Measurements from ENCODE around the gene SLAMF1.
"Not testable (repeated sequence)": the region's sequence is repeated elsewhere in the genome, so short reads cannot be mapped to it uniquely, and the experiment has no call there.

SLAMF1 gene

DNA sequence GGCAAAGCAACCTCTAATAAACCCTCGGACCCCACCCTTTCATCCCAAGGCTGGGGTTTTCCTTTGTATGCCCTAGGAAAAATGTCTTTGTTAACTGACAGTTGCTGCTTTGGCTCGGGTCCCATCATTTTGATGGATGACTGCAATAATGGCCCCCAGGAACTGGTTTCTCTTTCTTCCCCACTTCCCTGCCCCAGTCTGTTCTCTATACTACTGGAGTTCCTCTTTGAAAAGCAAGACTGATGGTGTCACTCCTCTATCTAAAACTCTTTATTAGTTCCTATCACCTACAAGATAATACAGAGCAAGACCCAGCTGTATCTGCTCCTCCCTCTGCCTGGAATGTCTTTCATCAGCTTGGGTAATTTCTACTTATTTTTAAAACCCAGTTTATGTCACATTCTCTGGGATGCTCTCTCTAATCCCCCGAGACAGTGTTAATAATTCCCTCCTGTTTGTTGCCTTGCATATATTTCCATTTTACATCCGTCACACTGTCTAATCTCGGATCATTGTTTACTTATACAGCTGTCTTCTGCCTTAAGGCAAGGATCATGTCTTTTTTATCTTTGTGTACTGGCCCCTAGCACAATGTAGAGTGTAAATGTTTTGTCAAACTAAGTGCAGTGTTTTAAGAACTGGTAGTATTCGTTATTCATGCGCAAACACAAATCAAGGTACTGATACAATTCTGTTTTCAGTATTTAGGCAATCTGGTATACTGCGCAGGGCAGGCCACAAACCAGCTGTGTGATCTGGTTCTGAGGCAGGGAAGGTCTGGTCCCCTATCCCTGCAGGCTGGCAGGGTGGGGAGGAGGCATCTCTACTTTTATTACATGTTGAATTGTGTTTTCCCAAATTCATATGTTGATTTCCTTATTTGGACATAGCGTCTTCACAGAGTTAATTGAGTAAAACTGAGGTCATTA is 16.1 kb downstream of the SLAMF1 start:
- in situ Hi-C loops (cut with MboI; ENCODE audit: low sequenced_read_pairs, unreplicated experiment), result no loop called here
- no peak for DNase-seq (ENCODE audit: low spot score)
- TF ChIP-seq, protein P1, sequence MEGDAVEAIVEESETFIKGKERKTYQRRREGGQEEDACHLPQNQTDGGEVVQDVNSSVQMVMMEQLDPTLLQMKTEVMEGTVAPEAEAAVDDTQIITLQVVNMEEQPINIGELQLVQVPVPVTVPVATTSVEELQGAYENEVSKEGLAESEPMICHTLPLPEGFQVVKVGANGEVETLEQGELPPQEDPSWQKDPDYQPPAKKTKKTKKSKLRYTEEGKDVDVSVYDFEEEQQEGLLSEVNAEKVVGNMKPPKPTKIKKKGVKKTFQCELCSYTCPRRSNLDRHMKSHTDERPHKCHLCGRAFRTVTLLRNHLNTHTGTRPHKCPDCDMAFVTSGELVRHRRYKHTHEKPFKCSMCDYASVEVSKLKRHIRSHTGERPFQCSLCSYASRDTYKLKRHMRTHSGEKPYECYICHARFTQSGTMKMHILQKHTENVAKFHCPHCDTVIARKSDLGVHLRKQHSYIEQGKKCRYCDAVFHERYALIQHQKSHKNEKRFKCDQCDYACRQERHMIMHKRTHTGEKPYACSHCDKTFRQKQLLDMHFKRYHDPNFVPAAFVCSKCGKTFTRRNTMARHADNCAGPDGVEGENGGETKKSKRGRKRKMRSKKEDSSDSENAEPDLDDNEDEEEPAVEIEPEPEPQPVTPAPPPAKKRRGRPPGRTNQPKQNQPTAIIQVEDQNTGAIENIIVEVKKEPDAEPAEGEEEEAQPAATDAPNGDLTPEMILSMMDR (IDR thresholded peaks at IDR 0.05; ENCODE audit: borderline replicate concordance, control extremely low read depth, extremely low read depth, insufficient read depth, missing control alignments), result no peak

DNA sequence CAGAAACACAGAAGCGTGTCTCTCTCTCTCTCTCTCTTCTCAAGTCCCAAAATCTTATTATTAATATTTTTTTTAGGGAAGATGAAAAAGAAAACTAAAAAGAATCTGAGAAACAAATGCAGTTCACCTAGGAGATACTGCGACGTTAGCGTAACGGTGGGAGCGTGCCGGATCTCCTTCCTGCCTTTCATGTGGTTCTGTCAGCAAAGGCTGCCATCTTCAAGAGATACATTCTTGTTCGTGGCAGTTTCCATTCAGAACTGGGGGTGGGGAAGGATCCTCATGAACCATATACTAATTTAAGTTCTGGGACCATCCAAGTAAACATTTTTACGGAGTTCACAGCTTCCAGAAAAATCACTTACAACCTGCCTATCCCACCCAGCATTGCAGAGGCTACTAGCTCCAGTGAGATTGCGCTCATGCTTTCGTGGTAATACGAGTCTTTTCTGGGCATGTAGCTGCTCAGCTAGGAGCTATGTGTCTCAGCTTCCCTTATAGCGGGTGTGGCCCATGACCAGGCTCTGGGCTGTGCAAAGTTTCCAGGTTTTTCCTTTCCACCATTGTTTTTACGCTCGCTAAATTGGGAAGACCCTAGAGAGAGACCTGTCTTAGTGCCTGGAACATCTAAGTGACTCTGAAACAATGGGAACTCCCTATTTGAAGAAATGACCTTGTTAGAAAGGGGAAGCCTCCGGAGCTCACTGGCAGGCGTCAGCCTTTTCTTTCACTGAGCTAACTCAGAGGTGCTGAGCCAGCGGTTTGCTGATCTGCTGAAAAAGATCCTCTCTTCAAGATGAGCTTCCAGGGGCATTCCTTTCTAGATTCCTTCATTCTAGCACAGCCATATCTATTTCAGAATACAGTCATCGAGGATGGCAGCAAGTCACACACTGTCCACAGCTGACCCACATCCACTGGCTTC is 17.3 kb downstream of the SLAMF1 start:
- TF ChIP-seq, protein P1 (IDR thresholded peaks at IDR 0.05; ENCODE audit: borderline replicate concordance, control extremely low read depth, extremely low read depth, insufficient read depth, missing control alignments), result no peak
- in situ Hi-C loops (cut with MboI; ENCODE audit: low sequenced_read_pairs, unreplicated experiment), result no loop called here
- DNase-seq (ENCODE audit: low spot score), result no peak

DNA sequence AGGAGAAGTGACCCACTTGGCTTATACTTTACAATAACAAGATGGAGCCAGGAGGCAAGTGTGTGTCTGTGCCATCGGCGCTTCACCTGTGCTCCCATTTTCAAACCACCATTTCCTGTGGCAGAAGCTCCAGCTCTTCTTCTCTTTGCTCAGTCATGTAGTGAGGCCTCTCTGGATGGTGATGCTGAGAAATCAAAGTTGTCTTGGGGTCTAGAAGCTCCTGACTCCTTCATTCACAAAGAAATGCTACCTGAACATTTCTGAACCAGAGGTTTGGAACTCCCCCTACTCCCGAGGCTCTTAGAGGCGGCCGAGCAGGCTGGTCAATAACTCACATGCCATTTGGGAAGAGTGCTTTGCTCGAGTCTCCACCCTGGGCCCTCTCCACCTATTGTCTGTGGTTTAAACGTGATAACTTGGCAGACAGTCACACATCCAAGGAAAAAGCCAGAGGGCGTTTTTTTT is 18.0 kb downstream of the SLAMF1 start:
- in situ Hi-C loops (cut with MboI; ENCODE audit: low sequenced_read_pairs, unreplicated experiment), result no loop called here
- TF ChIP-seq, protein P1 (IDR thresholded peaks at IDR 0.05; ENCODE audit: borderline replicate concordance, control extremely low read depth, extremely low read depth, insufficient read depth, missing control alignments), result no peak
- no peak for DNase-seq (ENCODE audit: low spot score)

DNA sequence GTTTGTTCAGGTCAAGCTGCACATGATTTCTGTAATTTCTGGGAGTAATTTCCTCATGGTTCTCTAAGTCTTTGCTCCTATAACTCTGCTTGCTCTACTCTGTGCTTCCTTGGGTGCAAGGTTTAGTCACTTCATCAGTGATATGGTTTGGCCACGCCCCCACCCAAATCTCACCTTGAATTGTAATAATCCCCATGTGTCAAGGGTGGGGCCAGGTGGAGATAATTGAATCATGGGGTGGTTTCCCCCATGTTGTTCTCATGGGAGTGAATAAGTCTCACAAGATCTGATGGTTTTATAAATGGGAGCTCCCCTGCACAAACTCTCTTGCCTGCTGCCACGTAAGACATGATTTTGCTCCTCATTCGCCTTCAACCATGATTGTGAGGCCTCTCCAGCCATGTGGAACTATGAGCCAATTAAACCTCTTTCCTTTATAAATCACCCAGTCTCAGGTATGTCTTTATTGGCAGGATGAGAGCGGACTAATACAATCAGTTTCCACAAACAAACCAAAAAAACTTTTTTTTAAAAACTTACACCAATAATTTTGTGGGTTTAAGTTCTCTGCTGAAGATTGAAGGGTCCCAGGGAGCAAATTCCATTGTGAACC is 19.1 kb downstream of the SLAMF1 start:
- in situ Hi-C loops (cut with MboI; ENCODE audit: low sequenced_read_pairs, unreplicated experiment); DNase-seq (ENCODE audit: low spot score): not testable (repeated sequence)

DNA sequence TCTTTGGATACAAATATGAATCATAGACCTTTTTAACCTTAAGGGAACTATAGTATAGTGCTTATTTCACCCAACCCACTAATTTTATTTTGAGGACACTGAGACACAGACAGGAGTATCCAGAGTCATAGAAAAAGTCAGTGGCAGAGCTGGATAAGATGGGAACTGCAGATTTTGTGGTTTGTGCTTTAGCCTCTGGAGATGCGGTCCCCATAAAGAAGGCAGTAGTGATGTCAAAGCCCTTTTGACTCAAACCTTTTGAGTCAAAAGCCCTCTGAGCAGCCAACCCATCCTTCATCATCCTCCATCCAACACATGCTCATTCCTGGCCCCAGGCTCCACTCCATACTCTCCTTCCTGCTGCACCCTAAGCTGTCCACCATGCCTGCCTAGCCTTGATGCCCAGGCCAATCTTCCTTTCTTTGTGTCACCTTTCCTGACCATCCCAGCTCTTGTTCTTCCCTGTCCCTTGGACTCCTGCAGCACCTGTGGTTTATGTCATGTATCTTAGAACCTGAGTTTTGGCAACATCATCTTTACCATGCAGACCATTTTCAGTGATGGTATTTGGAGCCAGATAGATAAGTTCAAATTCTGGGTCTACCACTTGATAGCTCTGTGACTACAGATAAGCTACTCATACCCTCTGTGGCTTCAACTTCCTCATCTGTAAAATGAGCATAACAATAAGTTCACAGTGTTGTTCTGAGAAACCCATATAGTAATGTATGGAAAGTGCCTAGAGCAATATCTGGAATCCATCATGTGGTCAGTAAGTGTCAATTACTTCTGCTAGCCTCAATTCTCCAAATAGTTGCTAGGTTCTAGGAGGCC is 20.1 kb downstream of the SLAMF1 start:
- TF ChIP-seq, protein P1 (IDR thresholded peaks at IDR 0.05; ENCODE audit: borderline replicate concordance, control extremely low read depth, extremely low read depth, insufficient read depth, missing control alignments), result no peak
- in situ Hi-C loops (cut with MboI; ENCODE audit: low sequenced_read_pairs, unreplicated experiment), result no loop called here
- no peak for DNase-seq (ENCODE audit: low spot score)

DNA sequence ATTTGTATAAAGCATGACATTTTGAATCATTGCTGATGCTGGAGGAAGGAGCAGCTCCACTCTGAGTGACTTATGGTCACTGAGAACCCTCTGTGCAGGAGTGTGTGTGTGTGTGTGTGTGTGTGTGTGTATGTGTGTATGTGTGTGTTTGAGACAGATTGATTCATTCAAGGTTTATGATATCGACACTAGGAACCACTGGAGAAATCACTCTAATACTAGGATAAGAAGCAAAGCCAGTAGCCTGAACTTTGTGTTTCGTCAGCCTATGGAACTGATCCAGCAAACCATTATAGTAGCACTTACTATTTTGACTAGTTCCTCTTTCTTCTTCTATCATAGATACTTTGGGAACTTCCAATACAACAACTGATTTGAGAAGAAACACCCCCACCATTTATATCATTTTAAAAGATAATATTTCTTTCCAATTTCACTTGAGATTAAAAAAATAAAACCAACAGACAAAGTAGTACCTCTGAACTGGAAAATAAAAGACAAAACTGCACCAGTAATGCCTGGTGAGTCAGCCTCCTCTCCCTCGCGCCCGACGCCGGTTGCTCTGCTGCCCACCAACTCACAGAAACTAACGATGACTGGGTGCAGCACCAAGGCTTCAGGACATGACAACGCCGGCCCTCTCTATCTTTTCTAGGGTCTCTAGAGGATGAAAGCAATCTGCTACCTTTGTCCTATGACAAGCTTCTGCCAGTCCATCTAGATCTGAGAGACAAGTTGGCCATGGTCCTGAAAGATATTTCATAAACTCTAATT is 20.9 kb downstream of the SLAMF1 start:
- in situ Hi-C loops (cut with MboI; ENCODE audit: low sequenced_read_pairs, unreplicated experiment), result no loop called here
- TF ChIP-seq, protein P1 (IDR thresholded peaks at IDR 0.05; ENCODE audit: borderline replicate concordance, control extremely low read depth, extremely low read depth, insufficient read depth, missing control alignments), result no peak
- no peak for DNase-seq (ENCODE audit: low spot score)
